Articular chondrocyte of knee joint (primary cell): ENCODE measurements around the gene VSIG4. TPM values are rescaled to one million over a fixed set of nuclear protein-coding genes. Genes with fewer than 3 reads are reported as not detected.

Experiments used
- total RNA-seq: library from RNA; depleted of rRNA; stranded (reverse); fragments of >200 nt; gene quantifications from 2 replicates; pipeline ENCODE4 v1.2.3, GENCODE V29; 2012

Gene VSIG4, protein sequence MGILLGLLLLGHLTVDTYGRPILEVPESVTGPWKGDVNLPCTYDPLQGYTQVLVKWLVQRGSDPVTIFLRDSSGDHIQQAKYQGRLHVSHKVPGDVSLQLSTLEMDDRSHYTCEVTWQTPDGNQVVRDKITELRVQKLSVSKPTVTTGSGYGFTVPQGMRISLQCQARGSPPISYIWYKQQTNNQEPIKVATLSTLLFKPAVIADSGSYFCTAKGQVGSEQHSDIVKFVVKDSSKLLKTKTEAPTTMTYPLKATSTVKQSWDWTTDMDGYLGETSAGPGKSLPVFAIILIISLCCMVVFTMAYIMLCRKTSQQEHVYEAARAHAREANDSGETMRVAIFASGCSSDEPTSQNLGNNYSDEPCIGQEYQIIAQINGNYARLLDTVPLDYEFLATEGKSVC
- total RNA-seq: not detected in 2 replicates

DNA sequence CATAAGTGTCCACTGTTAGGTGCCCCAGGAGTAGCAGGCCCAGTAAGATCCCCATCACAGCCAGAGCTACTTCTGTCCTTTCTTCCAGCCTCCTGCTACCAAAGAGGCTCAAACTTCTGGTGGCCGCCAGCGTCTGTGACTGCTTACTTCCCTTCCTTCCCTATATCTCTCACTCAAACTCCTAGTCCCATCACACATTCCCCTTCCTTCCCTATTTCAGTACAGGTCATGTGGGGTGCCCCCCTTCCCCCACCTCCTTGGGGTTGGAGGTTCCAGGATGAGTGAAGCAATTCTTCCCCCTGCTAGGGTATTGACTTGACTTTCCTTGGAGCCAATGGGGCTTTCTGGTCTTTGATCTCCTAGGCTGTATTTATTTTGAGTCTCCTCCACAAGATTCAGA lies at the start of gene VSIG4:
VSIG4 (minus strand) TSS at position 137 of the 400 bp plus-strand sequence; CDS start at position 55, 82 bp downstream.

Other genes with a start within 250 kb of the VSIG4 start
- 0.13 and 0.54 TPM in 2 replicates for gene HEPH, start 124.2 kb upstream of the VSIG4 start, total RNA-seq